ENCODE measurements around the gene CDCP1.
"Not testable (repeated sequence)": the region's sequence is repeated elsewhere in the genome, so short reads cannot be mapped to it uniquely, and the experiment has no call there.

Gene CDCP1

DNA sequence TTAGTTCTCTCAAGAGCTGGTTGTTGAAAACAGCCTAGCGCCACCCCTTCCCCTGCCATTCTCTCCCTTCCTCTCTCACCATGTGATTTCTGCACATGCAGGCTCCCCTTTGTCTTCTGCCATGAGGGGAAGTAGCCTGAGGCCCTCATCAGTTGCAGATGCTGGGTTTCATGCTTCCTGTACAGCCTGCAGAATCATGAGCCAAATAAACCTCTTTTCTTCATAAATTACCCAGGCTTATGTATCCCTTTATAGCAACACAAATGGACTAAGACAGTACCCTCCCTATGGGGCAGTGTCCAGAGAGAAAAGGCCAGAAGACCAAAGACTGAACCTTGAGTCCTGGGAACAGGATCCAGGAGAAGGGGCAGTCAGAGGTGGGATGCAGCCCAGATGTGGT is 65.4 kb downstream of the CDCP1 start:
- TF ChIP-seq CTCF (IDR thresholded peaks at IDR 0.05; ENCODE audit: insufficient read depth, low read length, poor library complexity, severe bottlenecking), result no peak
- no peak for TF ChIP-seq EZH2phosphoT487 (conservative IDR thresholded peaks at IDR 0.05; ENCODE audit: low read length)
- Histone ChIP-seq H3F3A (ENCODE audit: insufficient read depth) (no peaks in the 10 kb centered on the region), H3K36me3 (ENCODE audit: low read length) (no peaks in the 10 kb centered on the region), H3K9me2 (replicated peaks; ENCODE audit: insufficient read depth, low read length) (no peaks in the 10 kb centered on the region), H3K79me2 (ENCODE audit: insufficient read depth, low read length) (no peaks in the 10 kb centered on the region), H3K4me2 (ENCODE audit: low read depth, low read length, poor library complexity, severe bottlenecking) (no peak overlapping the region), H3K27ac (ENCODE audit: low read depth, low read length) (no peak overlapping the region), H3K9me3 (ENCODE audit: insufficient read depth, low read length) (no peaks in the 10 kb centered on the region), H3K27me3 (ENCODE audit: low read length) (no peaks in the 10 kb centered on the region), H3K4me3 (ENCODE audit: insufficient read depth, low read length, poor library complexity, severe bottlenecking) (no peak overlapping the region), H2AFZ (ENCODE audit: low read depth, low read length, severe bottlenecking) (no peak overlapping the region), H3K9ac (ENCODE audit: low read length) (no peak overlapping the region), H4K20me1 (ENCODE audit: low read depth, low read length) (no peaks in the 10 kb centered on the region)

GRCh38 chr3:45079715-45080114 is 66.5 kb downstream of the CDCP1 start:
- no peak for TF ChIP-seq EZH2phosphoT487 (conservative IDR thresholded peaks at IDR 0.05; ENCODE audit: low read length)
- TF ChIP-seq CTCF (IDR thresholded peaks at IDR 0.05; ENCODE audit: insufficient read depth, low read length, poor library complexity, severe bottlenecking), result no peak
- Histone ChIP-seq H3K9me3 (ENCODE audit: insufficient read depth, low read length) (no peaks in the 10 kb centered on the region), H3K9ac (ENCODE audit: low read length) (no peak overlapping the region), H2AFZ (ENCODE audit: low read depth, low read length, severe bottlenecking) (no peak overlapping the region), H4K20me1 (ENCODE audit: low read depth, low read length) (no peaks in the 10 kb centered on the region), H3F3A (ENCODE audit: insufficient read depth) (no peaks in the 10 kb centered on the region), H3K4me2 (ENCODE audit: low read depth, low read length, poor library complexity, severe bottlenecking) (no peak overlapping the region), H3K9me2 (replicated peaks; ENCODE audit: insufficient read depth, low read length) (no peaks in the 10 kb centered on the region), H3K79me2 (ENCODE audit: insufficient read depth, low read length) (no peaks in the 10 kb centered on the region), H3K4me3 (ENCODE audit: insufficient read depth, low read length, poor library complexity, severe bottlenecking) (no peak overlapping the region), H3K27me3 (ENCODE audit: low read length) (no peaks in the 10 kb centered on the region), H3K27ac (ENCODE audit: low read depth, low read length) (no peak overlapping the region), H3K36me3 (ENCODE audit: low read length) (no peaks in the 10 kb centered on the region)

DNA sequence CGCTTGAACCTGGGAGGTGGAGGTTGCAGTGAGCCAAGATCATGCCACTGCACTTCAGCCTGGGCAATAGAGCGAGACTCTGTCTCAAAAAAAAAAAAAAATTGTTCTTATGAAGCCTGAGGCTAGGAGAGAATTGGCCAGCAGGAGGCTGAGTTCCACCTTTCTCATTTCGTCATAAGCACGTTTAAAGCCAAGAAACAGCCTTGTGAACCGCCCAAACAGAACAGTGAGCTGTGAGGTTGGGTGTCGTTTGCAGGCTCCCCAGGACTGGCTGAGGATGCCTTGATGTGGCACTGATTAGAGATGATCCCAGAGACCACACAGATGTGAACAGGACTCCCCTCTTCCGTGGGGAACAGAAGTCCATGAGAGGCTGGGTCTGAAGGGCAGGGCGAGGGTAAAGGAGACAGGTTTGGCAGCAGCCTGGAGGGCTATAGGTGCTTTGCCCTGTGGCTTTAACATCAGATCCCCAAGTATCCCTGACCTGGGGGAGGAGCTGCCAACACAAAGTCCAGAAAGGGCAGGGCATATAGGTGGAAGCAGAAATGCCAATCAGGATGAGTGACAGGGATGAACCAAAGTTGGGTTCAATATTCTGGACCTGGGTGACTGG is 67.2 kb downstream of the CDCP1 start:
- Histone ChIP-seq H2AFZ (ENCODE audit: low read depth, low read length, severe bottlenecking) (no peak overlapping the region), H4K20me1 (ENCODE audit: low read depth, low read length) (no peaks in the 10 kb centered on the region), H3K9me2 (replicated peaks; ENCODE audit: insufficient read depth, low read length) (no peaks in the 10 kb centered on the region), H3K9me3 (ENCODE audit: insufficient read depth, low read length) (no peaks in the 10 kb centered on the region), H3K27me3 (ENCODE audit: low read length) (no peaks in the 10 kb centered on the region), H3K4me2 (ENCODE audit: low read depth, low read length, poor library complexity, severe bottlenecking) (no peak overlapping the region), H3K79me2 (ENCODE audit: insufficient read depth, low read length) (no peaks in the 10 kb centered on the region), H3K27ac (ENCODE audit: low read depth, low read length) (no peak overlapping the region), H3K36me3 (ENCODE audit: low read length) (no peaks in the 10 kb centered on the region), H3K4me3 (ENCODE audit: insufficient read depth, low read length, poor library complexity, severe bottlenecking) (no peak overlapping the region), H3F3A (ENCODE audit: insufficient read depth) (no peaks in the 10 kb centered on the region), H3K9ac (ENCODE audit: low read length) (no peak overlapping the region)
- TF ChIP-seq CTCF (IDR thresholded peaks at IDR 0.05; ENCODE audit: insufficient read depth, low read length, poor library complexity, severe bottlenecking) (no peak), EZH2phosphoT487 (conservative IDR thresholded peaks at IDR 0.05; ENCODE audit: low read length) (no peak)

DNA sequence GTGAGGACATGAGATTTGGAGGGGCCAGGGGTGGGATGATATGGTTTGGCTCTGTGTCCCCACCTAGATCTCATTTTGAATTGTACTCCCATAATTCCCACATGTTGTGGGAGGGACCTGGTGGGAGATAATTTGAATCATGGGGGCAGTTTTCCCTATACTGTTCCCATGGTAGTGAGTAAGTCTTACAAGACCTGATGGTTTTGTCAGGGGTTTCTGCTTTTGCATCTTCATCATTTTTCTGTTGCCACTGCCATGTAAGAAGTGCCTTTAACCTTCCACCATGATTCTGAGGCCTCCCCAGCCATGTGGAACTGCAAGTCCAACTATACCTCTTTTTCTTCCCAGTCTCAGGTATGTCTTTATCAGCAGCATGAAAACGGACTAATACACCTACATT is 67.9 kb downstream of the CDCP1 start:
- not testable (repeated sequence) for H3K79me2 ChIP-seq (ENCODE audit: insufficient read depth, low read length); H3K9me3 ChIP-seq (ENCODE audit: insufficient read depth, low read length); H3F3A ChIP-seq (ENCODE audit: insufficient read depth)

More for the DNA sequence above, 67.9 kb downstream of the CDCP1 start:
- H3K4me2 ChIP-seq (ENCODE audit: low read depth, low read length, poor library complexity, severe bottlenecking); H3K27ac ChIP-seq (ENCODE audit: low read depth, low read length); H3K36me3 ChIP-seq (ENCODE audit: low read length); H4K20me1 ChIP-seq (ENCODE audit: low read depth, low read length); H3K27me3 ChIP-seq (ENCODE audit: low read length); H2AFZ ChIP-seq (ENCODE audit: low read depth, low read length, severe bottlenecking); H3K4me3 ChIP-seq (ENCODE audit: insufficient read depth, low read length, poor library complexity, severe bottlenecking); H3K9ac ChIP-seq (ENCODE audit: low read length); H3K9me2 ChIP-seq (replicated peaks; ENCODE audit: insufficient read depth, low read length): not testable (repeated sequence)
